GM18499 (cell line): ENCODE results near the gene MYL4.
"Not testable (repeated sequence)": the region's sequence is repeated elsewhere in the genome, so short reads cannot be mapped to it uniquely, and the experiment has no call there.

ENCODE experiments used
- ATAC-seq: cut with Tn5 transposase; IDR thresholded peaks from one replicate; pipeline ENCODE4 v1.9.1; 2021; ENCODE audit warnings: moderate number of reproducible peaks; ENCODE audit not compliant: insufficient read depth, unreplicated experiment

MYL4 gene

DNA sequence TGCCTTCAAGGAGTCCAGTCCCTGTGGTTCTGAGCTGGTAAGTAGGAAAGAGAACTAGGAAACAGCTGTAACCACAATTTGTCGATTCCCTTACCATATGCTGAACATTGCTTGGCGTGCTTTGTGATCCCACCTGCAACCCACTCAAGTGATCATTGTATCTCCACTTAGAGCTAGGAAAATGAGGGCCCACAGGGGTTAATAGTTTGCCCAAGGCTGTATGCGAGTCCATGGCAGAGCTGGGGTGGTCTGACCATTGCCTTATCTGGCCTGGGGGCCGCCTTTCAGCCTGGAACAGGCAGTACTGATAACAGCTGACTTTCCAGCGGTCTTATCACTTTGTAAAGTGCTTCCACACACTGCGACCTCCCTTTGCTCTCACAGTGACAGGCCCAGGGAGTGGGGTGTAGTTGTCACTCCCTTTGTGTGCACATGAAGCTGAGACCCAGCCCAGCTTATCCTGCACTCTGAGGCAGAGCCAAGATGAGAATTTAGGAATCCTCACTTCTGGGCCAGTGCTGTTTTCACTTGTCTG lies 9.8 kb downstream of the MYL4 start:
- ATAC-seq: no peak

DNA sequence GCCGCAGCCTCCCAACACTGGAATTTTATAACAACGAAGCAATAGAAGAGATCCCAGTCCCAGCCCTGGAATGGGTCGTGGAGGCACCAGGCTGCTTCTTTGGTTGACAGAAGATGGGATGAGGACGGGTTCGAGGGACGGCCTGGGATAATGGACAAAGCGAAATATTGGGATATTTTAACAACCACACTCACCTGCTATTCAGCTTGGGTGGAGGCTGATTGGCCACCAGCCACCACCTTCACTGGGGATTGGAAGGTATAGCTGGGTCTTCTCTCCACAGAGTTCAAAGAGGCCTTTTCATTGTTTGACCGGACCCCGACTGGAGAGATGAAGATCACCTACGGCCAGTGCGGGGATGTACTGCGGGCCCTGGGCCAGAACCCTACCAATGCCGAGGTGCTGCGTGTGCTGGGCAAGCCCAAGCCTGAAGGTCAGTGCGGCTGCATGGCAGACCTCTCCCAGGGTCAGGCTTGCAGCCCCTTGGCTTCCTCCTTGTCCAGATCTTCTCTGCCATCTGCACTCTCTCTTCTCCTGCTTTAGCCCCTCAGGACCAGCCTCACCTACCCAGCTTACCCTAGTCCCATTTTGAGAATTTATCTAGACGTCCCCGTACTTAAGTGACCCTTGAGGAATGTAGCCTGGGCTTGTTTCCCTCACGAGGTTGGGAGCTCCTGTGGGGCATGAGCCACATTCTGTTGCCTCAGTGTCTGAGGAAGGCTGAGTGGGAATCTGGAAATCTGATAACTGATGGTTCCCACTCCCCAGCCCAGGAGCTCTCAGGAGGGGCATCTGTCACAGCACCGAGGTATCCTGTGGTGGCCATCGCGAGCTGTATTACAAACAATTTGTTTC lies 10.7 kb downstream of the MYL4 start:
- no peak for ATAC-seq

DNA sequence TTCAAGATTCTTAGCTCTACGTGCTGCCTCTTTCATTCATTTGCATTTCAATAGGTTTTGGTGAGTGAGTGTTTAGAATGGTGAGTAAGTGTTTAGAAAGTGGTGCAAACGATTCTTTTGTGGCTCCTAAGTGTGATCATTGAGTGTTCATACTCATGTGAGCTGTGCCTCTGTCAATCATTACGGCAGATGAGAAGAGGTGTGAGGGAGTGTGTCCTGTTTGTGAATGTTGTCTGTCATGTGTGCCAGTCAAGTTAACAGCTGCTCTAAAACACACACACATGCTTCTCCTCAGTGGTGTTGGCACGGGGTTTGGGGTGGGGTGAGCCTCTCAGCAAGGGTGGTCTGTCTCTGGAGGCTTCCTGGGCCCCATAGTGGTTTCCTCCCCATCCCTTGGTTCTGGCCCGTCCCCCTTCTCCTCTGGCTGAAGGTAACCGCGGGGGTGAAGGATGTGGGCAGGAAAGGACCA lies 11.4 kb downstream of the MYL4 start:
- no peak for ATAC-seq

DNA sequence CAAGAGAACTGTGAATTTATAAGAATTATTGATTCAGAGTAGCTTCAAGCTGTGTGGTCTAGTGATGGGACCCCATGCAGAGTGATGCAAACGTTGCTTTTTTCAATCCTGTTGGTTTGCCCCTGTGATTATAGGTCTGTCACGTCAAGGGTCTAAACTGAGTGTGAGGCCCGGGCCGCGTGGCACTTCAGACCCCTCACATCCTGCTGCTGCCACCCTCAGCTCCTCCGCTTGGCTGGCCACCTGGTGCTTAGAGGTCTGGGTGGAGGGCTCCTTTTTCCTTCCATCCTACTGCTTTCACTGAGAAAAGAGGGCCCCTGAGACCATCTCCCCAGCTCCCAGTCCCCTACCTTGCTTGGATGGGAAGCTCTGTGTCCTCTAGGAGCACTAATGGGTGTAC lies 12.0 kb downstream of the MYL4 start:
- no peak for ATAC-seq

DNA sequence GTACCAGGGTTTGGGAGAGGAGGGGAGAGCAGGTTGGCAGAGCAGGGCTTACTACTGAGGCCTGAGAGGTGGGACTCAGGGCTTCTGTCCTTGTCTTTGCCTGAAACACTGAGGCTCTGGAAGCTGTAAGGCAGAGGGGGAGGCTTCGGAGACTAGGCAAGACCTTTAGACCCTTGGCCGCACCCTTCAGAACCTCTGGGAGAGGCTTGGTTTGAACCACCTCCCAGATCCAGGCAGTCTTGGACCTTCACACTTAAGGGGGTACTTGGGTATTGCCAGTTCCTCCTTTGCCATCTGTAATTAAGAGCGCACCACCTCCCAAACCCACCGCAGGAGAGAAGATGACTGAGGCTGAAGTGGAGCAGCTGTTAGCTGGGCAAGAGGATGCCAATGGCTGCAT lies 12.9 kb downstream of the MYL4 start:
- no peak for ATAC-seq

DNA sequence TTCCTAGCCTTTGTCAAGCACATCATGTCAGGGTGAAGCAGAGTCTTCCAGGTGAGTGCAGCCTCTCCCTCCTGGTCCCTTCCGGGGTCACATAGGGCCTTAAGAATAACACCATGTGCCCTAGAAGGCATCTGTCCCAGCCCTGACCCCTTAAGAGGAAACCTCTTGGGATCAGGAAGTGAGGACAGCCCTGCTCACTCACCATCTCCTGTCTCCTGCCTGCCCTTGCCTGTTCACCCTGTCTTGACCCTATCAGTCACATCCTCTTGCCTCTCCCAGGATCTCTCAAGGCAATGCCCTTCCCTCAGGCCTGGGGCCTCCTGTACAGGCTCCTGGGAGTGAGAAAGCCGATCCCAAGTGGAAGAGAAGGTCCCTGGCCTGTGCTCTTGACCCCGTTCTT lies 13.9 kb downstream of the MYL4 start:
- ATAC-seq: no peak

DNA sequence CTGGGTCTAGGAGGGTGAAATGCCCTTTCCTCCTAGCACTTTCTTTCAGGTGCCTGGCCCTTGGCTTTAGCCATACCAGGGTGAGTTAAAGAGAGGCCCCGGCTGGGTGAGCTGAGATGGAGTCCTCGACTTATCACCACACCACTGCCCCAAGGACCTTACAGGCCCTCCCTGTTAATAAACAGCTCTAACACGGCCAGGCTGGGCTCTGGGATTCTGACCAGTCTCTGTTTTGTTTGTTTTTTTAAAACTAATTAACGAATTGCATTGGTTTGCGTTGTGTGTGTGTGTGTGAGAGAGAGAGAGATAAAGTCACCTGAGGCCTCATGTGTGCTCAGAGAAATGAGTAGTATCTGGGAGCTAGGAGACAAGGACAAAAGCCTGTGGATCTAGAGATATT lies 14.3 kb downstream of the MYL4 start:
- no peak for ATAC-seq

DNA sequence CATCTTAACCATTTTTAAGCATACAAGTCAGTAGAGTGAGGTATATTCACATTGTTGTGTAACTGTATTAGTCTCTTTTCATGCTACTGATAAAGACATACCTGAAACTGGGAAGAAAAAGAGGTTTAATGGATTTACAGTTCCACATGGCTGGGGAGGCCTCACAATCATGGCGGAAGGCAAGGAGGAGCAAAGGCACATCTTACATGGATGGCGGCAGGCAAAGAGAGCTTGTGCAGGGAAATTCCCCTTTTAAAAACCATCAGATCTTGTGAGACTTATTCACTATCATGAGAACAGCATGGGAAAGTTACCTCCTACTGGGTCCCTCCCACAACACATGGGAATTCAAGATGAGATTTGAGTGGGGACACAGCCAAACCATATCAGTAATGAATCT lies 14.9 kb downstream of the MYL4 start:
- ATAC-seq: not testable (repeated sequence)

DNA sequence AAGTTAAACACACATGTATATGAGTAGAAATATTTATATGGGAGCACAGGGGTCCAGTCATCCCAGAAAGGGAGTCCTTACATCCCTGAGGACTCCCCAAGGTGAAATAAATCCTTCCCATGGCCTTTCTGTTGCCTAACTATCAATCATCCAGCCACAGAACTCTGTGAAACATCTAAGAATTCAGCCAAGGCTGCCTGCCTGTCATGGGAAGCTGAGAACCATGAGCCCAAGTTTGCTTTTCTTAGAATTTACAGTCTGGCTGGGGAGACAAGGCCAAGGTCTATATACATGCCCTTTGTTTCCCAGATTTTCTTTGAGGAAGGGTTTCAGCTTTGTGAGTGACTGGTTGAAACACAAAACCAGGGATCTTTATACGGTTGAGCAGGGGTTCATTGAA lies 15.8 kb downstream of the MYL4 start:
- no peak for ATAC-seq

DNA sequence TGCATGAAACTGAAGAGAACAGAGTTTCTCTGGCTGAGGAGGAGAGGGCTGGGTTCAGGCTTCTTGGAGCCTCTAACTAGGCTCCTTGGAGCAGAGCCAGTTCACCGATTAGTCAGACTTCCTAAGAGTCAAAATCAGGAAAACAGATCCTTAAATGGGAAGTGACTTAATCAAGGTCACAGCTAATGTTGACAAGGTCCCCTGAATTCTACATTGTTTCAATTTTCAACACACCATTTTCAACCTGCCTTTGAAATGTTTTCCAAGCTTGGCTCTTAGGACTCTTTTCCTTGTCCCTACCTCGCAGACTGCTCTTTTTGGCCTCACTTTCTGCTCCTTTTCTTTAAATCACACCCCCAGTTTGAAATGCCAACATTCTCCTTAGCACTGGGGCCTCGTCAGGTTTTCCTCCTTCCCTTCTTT lies 16.3 kb downstream of the MYL4 start:
- ATAC-seq: no peak

DNA sequence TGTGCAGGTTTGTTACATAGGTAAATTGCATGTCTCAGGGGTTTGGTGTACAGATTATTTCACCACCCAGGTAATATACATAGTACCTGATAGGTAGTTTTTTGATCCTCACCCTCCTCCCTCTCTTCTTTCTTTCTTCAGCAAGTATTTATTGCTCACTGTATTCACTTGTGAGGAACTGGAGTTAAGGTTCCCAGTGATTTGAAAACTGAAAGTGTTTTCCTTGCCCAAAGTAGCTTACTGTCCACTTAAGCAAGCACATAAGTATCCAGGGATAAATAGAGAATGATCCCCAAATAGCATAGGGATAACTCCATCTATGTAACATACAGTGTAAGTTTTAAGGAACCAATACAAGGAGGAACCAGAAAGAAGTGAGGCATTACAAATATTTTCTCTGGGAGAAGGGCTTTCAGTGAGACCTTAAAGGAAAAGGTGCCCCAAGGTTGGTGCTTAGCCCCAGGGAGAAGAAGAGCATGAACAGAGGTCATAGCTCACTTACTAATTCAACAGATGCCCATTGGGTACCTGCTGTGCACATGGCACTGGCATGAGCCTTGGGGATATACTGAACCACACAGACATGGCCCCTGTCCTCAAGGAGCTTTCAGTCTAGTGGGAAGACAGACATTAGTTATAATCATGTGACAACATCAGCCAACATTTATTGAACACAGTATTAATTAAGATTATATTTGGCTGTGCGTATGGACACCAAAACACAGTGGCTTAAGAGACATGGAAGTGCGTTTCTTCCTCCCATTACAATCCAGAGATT lies 17.0 kb downstream of the MYL4 start:
- no peak for ATAC-seq

DNA sequence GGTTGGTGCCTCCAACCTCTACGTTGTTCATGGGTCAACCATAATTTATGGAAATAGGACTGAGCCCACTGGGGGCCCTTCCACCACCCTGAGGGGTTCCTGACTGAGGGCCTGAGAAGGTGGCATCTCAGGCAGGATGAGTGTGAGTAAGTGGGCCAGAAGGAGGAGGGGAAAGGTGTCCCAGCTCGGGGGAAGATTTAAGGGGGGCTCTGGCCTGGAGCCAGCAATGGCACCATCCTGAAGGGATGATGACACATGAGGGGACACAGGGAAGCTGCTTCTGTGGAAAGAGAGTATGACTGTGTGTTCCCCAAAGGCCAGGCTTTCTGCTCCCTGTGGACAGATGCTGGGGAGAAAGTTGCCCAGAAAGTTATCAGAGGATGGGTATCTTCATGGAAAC lies 18.7 kb downstream of the MYL4 start:
- no peak for ATAC-seq

DNA sequence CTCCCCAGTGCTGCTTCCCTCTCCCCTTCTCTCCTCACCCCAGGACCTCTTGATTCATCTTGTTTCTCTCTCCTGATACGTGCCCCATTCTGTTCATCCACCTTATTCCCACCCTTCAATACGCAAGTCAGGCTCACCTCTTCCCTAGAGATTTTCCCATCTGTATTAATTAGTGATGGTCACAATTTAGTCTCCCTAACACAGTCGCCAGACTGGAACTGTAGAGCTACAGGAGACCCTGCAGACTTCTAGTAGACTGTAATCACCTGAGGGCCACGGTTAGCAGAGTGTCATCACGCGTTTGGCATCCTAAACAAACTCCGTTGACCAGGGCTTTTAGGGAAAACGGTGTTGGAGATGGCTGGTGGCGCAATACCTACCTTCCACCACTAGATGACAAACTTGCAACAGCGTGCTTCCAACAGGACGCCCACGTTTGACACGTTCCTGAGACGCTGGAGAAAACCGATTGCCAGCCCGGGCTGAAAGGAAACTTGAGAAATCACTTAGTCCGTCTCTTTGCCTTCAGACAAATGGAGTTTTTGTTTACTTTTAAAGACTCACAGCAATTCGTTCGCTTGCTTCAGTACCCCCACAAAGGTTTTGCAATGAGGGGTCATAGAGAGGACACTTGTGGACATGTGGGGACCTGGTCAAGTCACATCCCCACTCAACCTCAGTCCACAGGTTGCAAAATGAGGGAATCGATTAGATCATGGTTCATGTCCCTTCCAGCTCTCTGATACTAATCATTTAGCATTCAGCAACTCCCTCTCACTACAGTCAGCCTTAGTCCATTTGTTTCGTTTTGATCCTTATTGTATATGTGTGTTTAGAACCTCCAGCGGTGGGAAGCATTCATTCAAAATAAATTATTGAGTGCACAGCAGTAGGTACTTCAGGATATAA lies 20.6 kb downstream of the MYL4 start:
- no peak for ATAC-seq

DNA sequence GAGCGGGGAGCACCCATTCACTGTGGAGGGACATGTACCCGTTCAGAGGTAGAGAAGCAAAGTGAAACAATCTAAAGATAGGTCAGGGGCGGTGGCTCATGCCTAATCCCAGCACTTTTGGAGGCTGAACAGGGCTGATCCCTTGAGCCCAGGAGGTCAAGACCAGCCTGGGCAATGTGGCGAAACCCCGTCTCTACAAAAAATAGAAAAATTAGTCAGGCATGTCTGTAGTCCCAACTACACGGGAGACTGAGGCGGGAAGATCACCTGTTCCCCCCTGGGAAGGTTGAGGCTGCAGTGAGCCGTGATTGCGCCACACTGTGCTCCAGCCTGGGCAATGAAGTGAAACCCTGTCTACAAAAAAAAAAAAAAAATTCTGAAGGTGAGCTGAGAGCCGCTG lies 21.7 kb downstream of the MYL4 start:
- ATAC-seq: no peak

DNA sequence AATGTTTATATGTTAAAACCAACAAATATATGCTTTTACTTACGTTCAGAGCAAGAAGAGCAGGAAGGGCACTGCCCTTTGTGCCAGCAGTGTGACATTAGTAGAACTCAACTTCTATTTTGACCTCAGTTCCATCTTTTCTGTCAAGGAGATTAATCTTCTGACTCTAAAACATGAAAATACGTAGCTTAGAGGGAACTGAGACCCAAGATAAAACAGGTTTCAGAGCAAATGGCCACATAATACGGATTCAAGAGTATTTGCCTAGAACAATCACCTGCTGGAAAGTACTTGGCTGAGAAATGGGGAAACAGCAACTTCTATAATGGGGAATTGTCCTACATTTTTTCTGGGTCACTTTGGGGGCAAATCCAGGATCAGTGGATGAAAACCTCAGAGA lies 22.2 kb downstream of the MYL4 start:
- no peak for ATAC-seq

DNA sequence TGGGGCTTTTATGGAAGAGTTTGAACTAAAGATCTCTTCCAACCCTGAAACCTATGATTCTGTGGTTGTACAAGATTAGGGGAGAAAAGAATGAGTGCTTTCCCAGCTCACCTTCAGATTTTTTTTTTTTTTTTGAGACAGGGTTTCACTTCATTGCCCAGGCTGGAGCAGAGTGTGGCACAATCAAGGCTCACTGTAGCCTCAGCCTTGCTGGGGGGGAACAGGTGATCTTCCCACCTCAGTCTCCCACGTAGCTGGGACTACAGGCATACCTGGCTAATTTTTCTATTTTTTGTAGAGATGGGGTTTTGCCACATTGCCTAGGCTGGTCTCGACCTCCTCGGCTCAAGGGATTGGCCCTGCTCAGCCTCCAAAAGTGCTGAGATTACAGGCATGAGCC lies 22.7 kb downstream of the MYL4 start:
- no peak for ATAC-seq

DNA sequence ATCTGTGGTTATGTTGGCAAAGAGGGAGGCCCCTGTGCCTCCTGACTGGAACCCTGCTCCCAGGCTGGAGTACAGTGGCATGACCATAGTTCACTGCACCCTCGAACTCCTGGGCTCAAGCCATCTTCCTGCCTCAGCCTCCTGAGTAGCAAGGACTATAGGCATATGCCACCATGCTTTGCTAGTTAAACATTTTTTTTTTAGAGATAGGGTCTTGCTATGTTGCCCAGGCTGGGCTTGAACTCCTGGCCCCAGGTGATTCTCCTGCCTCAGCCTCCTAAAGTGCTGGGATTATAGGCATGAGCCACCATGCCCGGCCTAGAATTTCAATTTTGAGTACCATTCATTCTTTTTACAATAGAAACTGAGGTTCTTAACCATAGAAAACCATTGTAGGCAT lies 23.3 kb downstream of the MYL4 start:
- ATAC-seq: no peak

DNA sequence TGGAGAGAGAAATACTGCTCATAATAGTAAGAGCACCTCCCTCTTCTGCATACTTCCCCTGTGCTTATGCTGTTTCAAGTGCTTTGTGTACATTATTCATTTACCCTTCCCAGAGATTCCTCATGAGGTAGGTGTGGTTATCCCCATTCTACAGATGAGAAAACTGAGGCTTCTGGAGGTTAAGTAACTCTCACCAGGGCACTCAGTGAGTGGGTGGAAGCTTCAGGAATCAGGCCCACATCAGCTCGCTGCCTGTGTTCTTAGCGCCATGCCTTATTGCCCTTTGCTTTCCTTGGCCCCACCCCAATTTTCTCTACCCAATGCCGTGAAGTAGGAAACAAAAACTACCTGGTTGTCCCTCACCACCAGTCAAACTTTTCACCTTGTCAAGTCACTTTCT lies 26.4 kb downstream of the MYL4 start:
- no peak for ATAC-seq

DNA sequence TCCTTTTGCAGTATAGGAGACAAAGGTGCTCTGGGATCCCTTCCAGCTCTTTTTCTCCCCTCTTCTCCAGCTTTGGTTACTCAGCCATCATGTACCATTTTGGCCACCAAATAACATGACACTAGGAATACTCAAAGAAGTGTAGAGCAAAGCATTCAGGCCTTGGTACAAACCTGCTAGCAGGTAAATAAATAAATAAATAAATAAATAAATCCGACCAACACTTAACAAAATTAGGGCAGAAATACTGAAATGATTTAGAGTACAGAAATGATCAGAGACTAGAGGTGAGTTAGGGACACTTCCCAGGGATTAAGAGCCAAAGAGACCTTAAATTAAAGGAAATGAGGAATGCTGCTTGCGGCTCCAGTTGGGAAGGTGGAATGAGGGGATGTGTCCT lies 26.8 kb downstream of the MYL4 start:
- no peak for ATAC-seq

DNA sequence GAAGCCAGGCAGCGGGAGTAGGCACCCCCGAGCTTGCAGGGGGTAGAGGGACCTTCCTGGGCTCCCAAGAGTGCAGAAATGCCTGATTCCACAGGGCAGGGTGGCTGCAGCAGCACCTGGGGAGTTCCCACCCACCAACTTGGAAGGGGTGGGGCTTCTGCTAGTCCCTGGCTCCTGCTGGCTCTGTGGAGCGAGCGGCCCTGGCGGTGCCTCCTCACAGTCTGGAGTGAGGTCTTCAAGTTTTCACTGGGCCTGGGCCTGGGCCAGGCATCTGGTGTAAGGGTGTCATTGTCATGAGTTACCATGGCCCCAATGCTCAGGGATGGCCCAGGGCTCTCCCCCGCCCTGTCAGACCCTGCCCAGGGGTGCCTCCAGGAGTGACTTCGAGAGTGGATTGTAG lies 28.7 kb downstream of the MYL4 start:
- ATAC-seq: no peak
